ENCODE measurements around the gene IFIT5.

IFIT5 gene

DNA sequence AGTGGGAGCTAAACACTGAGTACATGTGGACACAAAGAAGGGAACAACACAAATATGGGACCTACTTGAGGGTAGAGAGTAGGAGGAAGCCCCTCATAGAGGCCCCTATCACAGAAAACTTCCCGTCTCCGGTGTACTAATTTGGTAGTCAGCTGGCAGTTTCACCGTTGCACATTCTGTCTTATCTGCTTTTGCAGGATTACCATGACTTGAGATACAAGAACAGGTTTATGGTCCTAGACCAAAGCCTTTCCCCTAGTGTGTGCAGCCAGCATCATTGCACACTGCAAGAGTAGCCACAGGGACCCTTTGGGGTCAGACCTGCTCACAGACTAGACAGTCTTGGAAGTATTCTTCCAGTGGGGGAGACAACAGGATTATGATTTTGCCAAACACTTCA lies 42.4 kb upstream of the IFIT5 start:
- Mint-ChIP-seq H3K4me1 (peaks cover 28% of the 10 kb centered on the region), H3K9me3 (no peaks in the 10 kb centered on the region), H3K27me3 (ENCODE audit: low read depth, poor library complexity) (peaks cover 4% of the 10 kb centered on the region), H3K27ac (no peak overlapping the region), H3K36me3 (ENCODE audit: low read depth) (no peaks in the 10 kb centered on the region), H3K4me3 (no peak overlapping the region)
- no peak for DNase-seq
- TF ChIP-seq CTCF (IDR thresholded peaks at IDR 0.05): no peak

DNA sequence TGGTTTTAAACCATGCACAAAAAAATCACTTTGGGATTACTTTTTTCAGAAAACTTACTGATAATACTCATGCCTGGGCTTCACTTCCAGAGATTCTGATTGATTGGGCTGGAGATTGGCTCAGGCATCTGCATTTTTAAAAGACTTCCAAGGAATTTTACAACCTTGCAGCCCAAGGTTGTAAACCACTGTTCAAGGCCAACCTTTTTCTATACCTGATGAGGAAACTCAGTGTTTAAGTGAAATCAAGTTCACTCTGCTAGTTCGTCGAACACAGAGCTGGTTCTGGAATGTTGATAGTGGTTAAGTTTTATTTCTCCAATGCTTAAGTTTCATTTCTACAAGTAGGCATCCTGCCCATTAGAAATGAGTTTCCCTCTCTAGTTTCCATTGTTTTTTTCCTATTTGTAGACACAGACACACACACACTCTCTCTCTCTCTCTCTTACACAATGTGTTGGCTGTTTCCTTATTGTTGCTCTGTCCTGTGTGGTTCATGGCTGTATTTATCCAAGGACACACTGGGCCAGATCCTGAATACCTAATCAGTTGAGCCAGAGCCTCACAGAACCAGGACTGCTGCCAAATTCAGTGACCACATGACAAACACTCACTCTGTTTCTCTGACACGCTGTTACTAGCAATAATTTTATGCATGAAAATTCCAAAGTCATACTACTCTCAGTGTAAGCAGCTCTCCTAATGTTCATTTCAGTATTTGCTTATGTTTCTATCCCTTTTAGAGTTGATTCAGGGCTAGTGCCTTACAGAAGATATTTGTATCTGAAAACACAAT lies 40.3 kb upstream of the IFIT5 start:
- no peak overlapping the region for H3K27ac Mint-ChIP-seq

DNA sequence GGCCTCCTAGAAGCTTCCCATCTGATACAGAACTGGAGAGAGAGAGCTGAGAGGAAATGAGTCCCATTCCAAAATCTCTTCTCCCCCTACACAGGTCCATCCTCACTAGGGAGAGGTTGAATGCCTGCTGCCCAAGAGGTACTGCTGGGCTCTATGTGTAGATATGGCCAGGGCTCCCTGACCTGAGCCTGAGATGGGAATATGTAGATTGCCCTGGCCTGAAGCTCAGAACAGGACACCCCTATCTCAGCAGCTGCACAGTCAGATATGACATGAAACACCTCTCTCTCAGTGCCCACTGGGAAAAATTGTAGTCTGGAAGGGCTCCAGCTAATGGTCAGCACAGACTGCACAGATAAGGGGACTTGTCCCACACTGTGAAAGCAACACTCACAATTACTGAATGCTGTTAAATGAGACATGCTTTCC lies 39.6 kb upstream of the IFIT5 start:
- peaks cover 4% of the 10 kb centered on the region for H3K27me3 Mint-ChIP-seq (ENCODE audit: low read depth, poor library complexity)
- no peak for DNase-seq
- H3K27ac Mint-ChIP-seq: no peak overlapping the region
- no peak overlapping the region for H3K4me3 Mint-ChIP-seq
- H3K4me1 Mint-ChIP-seq: peaks cover 21% of the 10 kb centered on the region
- no peaks in the 10 kb centered on the region for H3K9me3 Mint-ChIP-seq
- no peaks in the 10 kb centered on the region for H3K36me3 Mint-ChIP-seq (ENCODE audit: low read depth)
- TF ChIP-seq CTCF (IDR thresholded peaks at IDR 0.05): no peak

More for the DNA sequence above, 40.3 kb upstream of the IFIT5 start:
- Mint-ChIP-seq H3K4me1 (peaks cover 25% of the 10 kb centered on the region), H3K4me3 (no peak overlapping the region), H3K27me3 (ENCODE audit: low read depth, poor library complexity) (peaks cover 4% of the 10 kb centered on the region), H3K9me3 (no peaks in the 10 kb centered on the region), H3K36me3 (ENCODE audit: low read depth) (no peaks in the 10 kb centered on the region)
- no peak for DNase-seq
- no peak for TF ChIP-seq CTCF (IDR thresholded peaks at IDR 0.05)

DNA sequence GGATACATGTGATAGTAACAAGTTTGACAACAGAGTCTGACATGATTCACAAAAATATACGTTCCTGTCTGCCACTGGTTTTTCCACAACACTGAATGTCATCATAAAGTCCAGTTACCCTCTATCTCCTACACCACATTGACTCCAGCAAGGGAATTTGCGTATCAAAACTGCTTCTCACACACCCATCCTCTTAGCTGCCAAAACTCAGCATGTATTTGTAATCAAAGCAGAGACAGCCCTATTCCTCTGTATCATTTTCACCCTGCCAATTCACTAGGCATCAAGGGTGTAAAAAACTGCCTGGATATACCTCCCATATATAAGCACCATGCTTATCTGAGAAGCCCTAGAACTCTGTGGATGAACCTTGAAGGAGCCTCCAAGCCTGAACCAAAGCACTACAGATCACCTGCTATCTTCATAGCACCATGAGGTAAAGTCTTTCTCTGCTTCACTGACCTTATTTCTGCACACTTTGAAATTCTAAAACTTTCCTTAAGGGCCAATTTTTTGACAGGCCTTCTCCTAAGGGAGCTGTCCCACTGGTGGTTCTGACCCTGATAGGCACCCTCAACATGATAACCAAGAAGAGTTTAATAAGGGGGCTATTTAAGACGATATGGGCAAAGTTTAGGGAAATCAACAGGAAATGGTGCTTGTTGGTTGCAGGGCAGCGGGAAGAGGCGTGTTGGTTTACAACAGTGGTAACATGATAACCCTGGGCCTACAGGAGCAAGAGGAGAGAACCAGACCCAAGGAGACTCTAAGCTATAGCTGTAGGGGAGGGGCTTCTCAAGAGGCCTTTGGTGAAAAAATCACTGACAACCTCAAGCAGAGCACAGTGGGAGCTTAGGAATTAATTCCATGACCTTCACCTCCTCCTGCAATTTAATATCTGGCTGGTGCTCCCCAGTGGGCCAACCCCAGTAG lies 36.4 kb upstream of the IFIT5 start, which contains the start of gene IFIT1B:
Gene IFIT1B, plus strand, starts transcription at position 352 of the 933 bp plus-strand sequence. Its CDS starts 80 bp downstream, at position 432.
- no peak for DNase-seq
- no peak within 1 kb of the TSS for H3K4me3 Mint-ChIP-seq
- H3K36me3 Mint-ChIP-seq (ENCODE audit: low read depth): no peaks in the 10 kb centered on the region
- H3K27me3 Mint-ChIP-seq (ENCODE audit: low read depth, poor library complexity): peaks cover 4% of the 10 kb centered on the region
- H3K4me1 Mint-ChIP-seq: peaks cover 21% of the 10 kb centered on the region
- H3K9me3 Mint-ChIP-seq: no peaks in the 10 kb centered on the region
- TF ChIP-seq CTCF (IDR thresholded peaks at IDR 0.05): no peak
- H3K27ac Mint-ChIP-seq: peak within 1 kb of the TSS; percentile 76

- DNase-seq: no peak
- peaks cover 19% of the 10 kb centered on the region for H3K4me1 Mint-ChIP-seq
- no peaks in the 10 kb centered on the region for H3K36me3 Mint-ChIP-seq (ENCODE audit: low read depth)
- no peak overlapping the region for H3K4me3 Mint-ChIP-seq
- no peaks in the 10 kb centered on the region for H3K9me3 Mint-ChIP-seq
- TF ChIP-seq CTCF (IDR thresholded peaks at IDR 0.05): no peak
- H3K27me3 Mint-ChIP-seq (ENCODE audit: low read depth, poor library complexity): peaks cover 4% of the 10 kb centered on the region
- no peak overlapping the region for H3K27ac Mint-ChIP-seq
Observed at GRCh38 chr10:89379103-89379502, 35.3 kb upstream of the IFIT5 start.

Measured in nephron progenitor cell (in vitro differentiated cells).